ENCODE data around the gene EIPR1. TPM values are rescaled to one million over a fixed set of nuclear protein-coding genes. Genes with fewer than 3 reads are reported as not detected.

The EIPR1 gene
- total RNA-seq, 2 experiments from 2014 or later, result 39.1 to 42.7 TPM

GRCh38 chr2:3282056-3282998 is 95.3 kb downstream of the EIPR1 start:
- CTCF ChIA-PET, result no interaction called here
- POLR2A ChIA-PET, result no interaction called here

GRCh38 chr2:3280683-3281520 is 96.7 kb downstream of the EIPR1 start:
- ChIA-PET POLR2A (no interaction called here), CTCF (no interaction called here)

GRCh38 chr2:3280197-3280596 is 97.4 kb downstream of the EIPR1 start:
- POLR2A ChIA-PET, result no interaction called here
- CTCF ChIA-PET, result no interaction called here

- ChIA-PET POLR2A (no interaction called here), CTCF (no interaction called here)
These were observed 98.2 kb downstream of the EIPR1 start for GRCh38 chr2:3279236-3279960.

GRCh38 chr2:3278521-3279218 is 98.9 kb downstream of the EIPR1 start:
- CTCF ChIA-PET, result no interaction called here
- POLR2A ChIA-PET, result no interaction called here

- POLR2A ChIA-PET, result no interaction called here
- CTCF ChIA-PET, result no interaction called here
These were observed 99.7 kb downstream of the EIPR1 start for GRCh38 chr2:3277748-3278520.

GRCh38 chr2:3277050-3277747 is 100.4 kb downstream of the EIPR1 start:
- ChIA-PET CTCF (no interaction called here), POLR2A (no interaction called here)

- ChIA-PET POLR2A (no interaction called here), CTCF (no interaction called here)
These were observed 104.9 kb downstream of the EIPR1 start for GRCh38 chr2:3272761-3273160.

- ChIA-PET CTCF (no interaction called here), POLR2A (no interaction called here)
These were observed 107.5 kb downstream of the EIPR1 start for GRCh38 chr2:3270095-3270478.

- POLR2A ChIA-PET, result no interaction called here
- CTCF ChIA-PET, result no interaction called here
These were observed 108.1 kb downstream of the EIPR1 start for GRCh38 chr2:3269425-3270094.

GRCh38 chr2:3268705-3269029 is 109.0 kb downstream of the EIPR1 start:
- POLR2A ChIA-PET, result no interaction called here
- CTCF ChIA-PET, result no interaction called here

GRCh38 chr2:3267869-3268704 is 109.5 kb downstream of the EIPR1 start:
- ChIA-PET POLR2A (interaction anchor here (0.6 kb wide), 1 partner anchor 28 kb away, joined by 3 read pairs; no protein-coding TSS in a partner anchor), CTCF (no interaction called here)

GRCh38 chr2:3266925-3267867 is 110.4 kb downstream of the EIPR1 start:
- POLR2A ChIA-PET, result interaction anchor here (0.6 kb wide), 1 partner anchor 29 kb away, joined by 3 read pairs; no protein-coding TSS in a partner anchor
- CTCF ChIA-PET, result no interaction called here

- CTCF ChIA-PET, result no interaction called here
- POLR2A ChIA-PET, result interaction anchor here (0.7 kb wide), 1 partner anchor 44 kb away, joined by 3 read pairs; no protein-coding TSS in a partner anchor
These were observed 111.4 kb downstream of the EIPR1 start for GRCh38 chr2:3265981-3266924.

- ChIA-PET POLR2A (no interaction called here), CTCF (no interaction called here)
These were observed 112.1 kb downstream of the EIPR1 start for GRCh38 chr2:3265471-3265870.
